HepG2 (cell line): Measurements from ENCODE around the gene PALS1. TPM values are rescaled to one million over a fixed set of nuclear protein-coding genes. Genes with fewer than 3 reads are reported as not detected.

Experiments
- ADNP ChIP-seq: sonication (generic); formaldehyde crosslinking; IDR thresholded peaks from 2 replicates; pipeline ENCODE4 v1.4.0; 2020; ENCODE audit warnings: missing genetic modification reagents
- CBX5 ChIP-seq: sonication (generic); formaldehyde crosslinking; IDR thresholded peaks from 2 replicates; pipeline ENCODE4 v1.4.0; 2020; ENCODE audit warnings: missing genetic modification reagents, borderline replicate concordance
- ETV5 ChIP-seq: IDR thresholded peaks from 2 replicates; pipeline ENCODE4 v1.6.1; 2018; ENCODE audit warnings: missing biosample characterization, missing genetic modification reagents, inconsistent platforms, borderline replicate concordance
- HNF4A ChIP-seq: sonication (generic); formaldehyde crosslinking; IDR thresholded peaks from 2 replicates; pipeline ENCODE4 v1.4.0; 2020; ENCODE audit warnings: missing genetic modification reagents
- KDM4B ChIP-seq: sonication (generic); formaldehyde crosslinking; IDR thresholded peaks from 2 replicates; pipeline ENCODE4 v1.4.0; 2020; ENCODE audit warnings: missing genetic modification reagents
- MED13 ChIP-seq: sonication (generic); formaldehyde crosslinking; IDR thresholded peaks from 2 replicates; pipeline ENCODE4 v1.5.0; 2020; ENCODE audit warnings: missing genetic modification reagents
- MIER3 ChIP-seq: IDR thresholded peaks from 2 replicates; pipeline ENCODE4 v1.6.1; 2016; ENCODE audit warnings: missing compliant biosample characterization, borderline replicate concordance
- MTF1 ChIP-seq: sonication (generic); formaldehyde crosslinking; IDR thresholded peaks from 2 replicates; pipeline ENCODE4 v1.5.0; 2020; ENCODE audit warnings: missing genetic modification reagents
- NCOA2 ChIP-seq: sonication (generic); formaldehyde crosslinking; IDR thresholded peaks from 2 replicates; pipeline ENCODE4 v1.8.0; 2022; ENCODE audit warnings: inconsistent platforms
- NRL ChIP-seq: sonication (generic); formaldehyde crosslinking; IDR thresholded peaks from 2 replicates; pipeline ENCODE4 v1.5.0; 2020; ENCODE audit warnings: missing genetic modification reagents, mild to moderate bottlenecking, moderate library complexity, borderline replicate concordance
- POLR2AphosphoS5 ChIP-seq: IDR thresholded peaks from 2 replicates; pipeline ENCODE4 v1.6.1; 2012; ENCODE audit warnings: low read depth, low read length
- RFX3 ChIP-seq: IDR thresholded peaks from 2 replicates; pipeline ENCODE4 v1.6.1; 2016; ENCODE audit warnings: missing biosample characterization, missing genetic modification reagents
- RNF219 ChIP-seq: sonication (generic); formaldehyde crosslinking; IDR thresholded peaks from 2 replicates; pipeline ENCODE4 v1.5.0; 2020; ENCODE audit warnings: mild to moderate bottlenecking, missing genetic modification reagents
- SKIL ChIP-seq: sonication (generic); formaldehyde crosslinking; IDR thresholded peaks from 2 replicates; pipeline ENCODE4 v1.8.0; 2022; ENCODE audit warnings: missing genetic modification reagents, mild to moderate bottlenecking, moderate library complexity, borderline replicate concordance
- SMAD9 ChIP-seq: sonication (generic); formaldehyde crosslinking; IDR thresholded peaks from 2 replicates; pipeline ENCODE4 v1.5.1; 2020; ENCODE audit warnings: mild to moderate bottlenecking, missing genetic modification reagents
- SNAI1 ChIP-seq: sonication (generic); formaldehyde crosslinking; IDR thresholded peaks from 2 replicates; pipeline ENCODE4 v1.5.0; 2020; ENCODE audit warnings: mild to moderate bottlenecking, missing genetic modification reagents, borderline replicate concordance
- YEATS2 ChIP-seq: sonication (generic); formaldehyde crosslinking; IDR thresholded peaks from 2 replicates; pipeline ENCODE4 v1.4.0; 2020; ENCODE audit warnings: missing genetic modification reagents, borderline replicate concordance
- ZBTB14 ChIP-seq: sonication (generic); formaldehyde crosslinking; IDR thresholded peaks from 2 replicates; pipeline ENCODE4 v1.4.0; 2020; ENCODE audit warnings: missing genetic modification reagents
- ZNF124 ChIP-seq: sonication (generic); formaldehyde crosslinking; IDR thresholded peaks from 2 replicates; pipeline ENCODE4 v1.4.0; 2020; ENCODE audit warnings: missing genetic modification reagents
- ZNF180 ChIP-seq: sonication (generic); formaldehyde crosslinking; IDR thresholded peaks from 2 replicates; pipeline ENCODE4 v1.4.0; 2020; ENCODE audit warnings: low read depth, missing genetic modification reagents, borderline replicate concordance
- ZNF296 ChIP-seq: sonication (generic); formaldehyde crosslinking; conservative IDR thresholded peaks from 2 replicates; pipeline ENCODE4 v1.5.0; 2020; ENCODE audit warnings: mild to moderate bottlenecking, missing genetic modification reagents
- ZNF3 ChIP-seq: IDR thresholded peaks from 2 replicates; pipeline ENCODE4 v1.7.0; 2017; ENCODE audit warnings: inconsistent platforms
- ZNF543 ChIP-seq: sonication (generic); formaldehyde crosslinking; IDR thresholded peaks from 2 replicates; pipeline ENCODE4 v1.4.0; 2020; ENCODE audit warnings: mild to moderate bottlenecking, missing genetic modification reagents
- ZNF563 ChIP-seq: sonication (generic); formaldehyde crosslinking; IDR thresholded peaks from 2 replicates; pipeline ENCODE4 v1.8.0; 2022; ENCODE audit warnings: mild to moderate bottlenecking, moderate library complexity, missing genetic modification reagents
- ZNF652 ChIP-seq: IDR thresholded peaks from 2 replicates; pipeline ENCODE4 v1.6.1; 2016; ENCODE audit warnings: low read depth, borderline replicate concordance
- ZNF737 ChIP-seq: sonication (generic); formaldehyde crosslinking; IDR thresholded peaks from 2 replicates; pipeline ENCODE4 v1.5.0; 2020; ENCODE audit warnings: missing genetic modification reagents, mild to moderate bottlenecking, borderline replicate concordance
- polyA plus RNA-seq, 8 experiments: library from polyadenylated mRNA; depleted of rRNA in 3 of 8; stranded (reverse) in 7 of 8; unstranded in 1 of 8; fragments of >200 nt; fragmentation: Illumina TruSeq in 4 of 8; extraction: Trizol in 4 of 8; gene quantifications; 2 replicates each; pipeline versions ENCODE4 v1.2.1 to v1.2.3, GENCODE V29; 2011 to 2016; ENCODE audit warnings: low read depth in 4 of 8, missing spikeins in 1 of 8, mixed read lengths in 1 of 8; ENCODE audit not compliant: insufficient read depth in 1 of 8
- total RNA-seq, 5 experiments: library from RNA; depleted of rRNA; stranded (reverse); fragments of >200 nt; fragmentation: Illumina TruSeq; extraction: Trizol; gene quantifications; 2 replicates each; pipeline ENCODE4 v1.2.3, GENCODE V29; 2016; ENCODE audit warnings: low read depth in 1 of 5

Gene PALS1
- total and polyA plus RNA-seq, 2 of the 13 experiments (the other 11 are each of a cell fraction or from before 2014, with no cell fraction given) = 8.8 to 20.0 TPM

GRCh38 chr14:67240978-67241410 is 241 bp upstream of the PALS1 start (continued):
- TF ChIP-seq RNF219 (CRISPR knock-in tag) (no peak), ZNF563 (no peak), ZNF296 (CRISPR knock-in tag) (no peak), ZNF737 (no peak), MIER3 (CRISPR knock-in tag) (no peak), NRL (no peak), KDM4B (CRISPR knock-in tag) (no peak), ZNF652 (no peak), SMAD9 (CRISPR knock-in tag) (no peak), ZNF180 (CRISPR knock-in tag) (no peak), MED13 (no peak), SKIL (CRISPR knock-in tag) (no peak), MTF1 (CRISPR knock-in tag) (no peak), ZNF3 (no peak), ETV5 (CRISPR knock-in tag) (no peak), ZNF543 (CRISPR knock-in tag) (no peak), YEATS2 (CRISPR knock-in tag) (no peak), POLR2AphosphoS5 (peak; percentile 56), RFX3 (CRISPR knock-in tag) (no peak), ZNF124 (CRISPR knock-in tag) (no peak), ZBTB14 (CRISPR knock-in tag) (peak; percentile 95), NCOA2 (CRISPR knock-in tag) (no peak), CBX5 (CRISPR knock-in tag) (no peak), HNF4A (no peak), SNAI1 (no peak), ADNP (CRISPR knock-in tag) (no peak)
